ENCODE data around the gene TFF3.

Gene TFF3, protein sequence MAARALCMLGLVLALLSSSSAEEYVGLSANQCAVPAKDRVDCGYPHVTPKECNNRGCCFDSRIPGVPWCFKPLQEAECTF

DNA sequence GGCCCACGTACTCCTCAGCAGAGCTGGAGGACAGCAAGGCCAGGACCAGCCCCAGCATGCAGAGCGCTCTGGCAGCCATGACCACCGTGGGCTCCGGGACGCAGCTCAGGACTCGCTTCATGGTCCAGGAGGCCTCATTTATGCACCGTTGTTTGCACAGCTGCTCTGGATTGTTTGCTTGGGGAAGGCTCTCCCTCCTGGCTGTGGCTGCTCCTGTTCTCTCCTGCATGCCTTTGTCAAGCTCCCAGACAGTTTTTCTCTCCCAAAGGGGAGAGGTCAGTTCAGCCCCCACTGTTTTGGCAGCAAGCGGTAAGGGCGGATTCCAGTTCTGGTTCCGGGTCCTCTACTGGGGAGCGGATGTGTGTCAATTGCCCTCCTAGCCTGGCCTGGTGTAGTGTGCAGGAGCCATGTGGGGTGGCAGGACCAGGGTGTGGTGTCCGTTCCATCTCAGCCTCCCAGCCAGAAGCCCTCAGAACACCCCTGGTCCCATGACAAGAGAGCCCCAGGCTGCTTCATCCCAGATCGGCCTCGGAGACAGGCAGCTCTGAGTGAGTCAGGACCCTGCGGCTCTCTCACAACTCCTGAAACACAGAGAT is at the start of gene TFF3:
TSS of gene TFF3 (minus strand) at position 114 of the 596 bp plus-strand sequence. CDS start at position 79, 35 bp downstream.
- H3K27ac ChIP-seq (ENCODE audit: low read depth, low read length): no peak within 1 kb of the TSS
- peaks cover 0 to 20% (median 0%) of the 10 kb centered on the region in 5 donors for H3K4me1 ChIP-seq (ENCODE audit: control insufficient read depth in 5 of 5, insufficient read depth in 5 of 5, low read length in 5 of 5)
- H3K36me3 ChIP-seq (ENCODE audit: control insufficient read depth in 5 of 5, insufficient read depth in 5 of 5, low read length in 5 of 5): no peaks in the 10 kb centered on the region
- H3K4me3 ChIP-seq (ENCODE audit: low read depth in 1 of 5, low read length in 5 of 5): no peak within 1 kb of the TSS
- H3K27me3 ChIP-seq (ENCODE audit: control insufficient read depth in 5 of 5, insufficient read depth in 4 of 5, low read length in 5 of 5): peaks cover 5 to 16% (median 14%) of the 10 kb centered on the region in 5 donors
- no peaks in the 10 kb centered on the region for H3K9me3 ChIP-seq (ENCODE audit: control insufficient read depth in 5 of 5, low read length in 5 of 5)
- no peak within 1 kb of the TSS for H3K9ac ChIP-seq (ENCODE audit: low read length in 5 of 5)

GRCh38 chr21:42364304-42364865 is 49.2 kb upstream of the TFF3 start:
- H3K9ac ChIP-seq (ENCODE audit: low read length in 5 of 5): no peak overlapping the region
- peaks cover 0 to 8% (median 6%) of the 10 kb centered on the region in 5 donors for H3K9me3 ChIP-seq (ENCODE audit: control insufficient read depth in 5 of 5, low read length in 5 of 5)
- no peaks in the 10 kb centered on the region for H3K36me3 ChIP-seq (ENCODE audit: control insufficient read depth in 5 of 5, insufficient read depth in 5 of 5, low read length in 5 of 5)
- peaks cover 5 to 32% (median 27%) of the 10 kb centered on the region in 5 donors for H3K27me3 ChIP-seq (ENCODE audit: control insufficient read depth in 5 of 5, insufficient read depth in 4 of 5, low read length in 5 of 5)
- H3K27ac ChIP-seq (ENCODE audit: low read depth, low read length): no peak overlapping the region
- H3K4me3 ChIP-seq (ENCODE audit: low read depth in 1 of 5, low read length in 5 of 5): no peak overlapping the region
- H3K4me1 ChIP-seq (ENCODE audit: control insufficient read depth in 5 of 5, insufficient read depth in 5 of 5, low read length in 5 of 5): no peaks in the 10 kb centered on the region

- no peaks in the 10 kb centered on the region for H3K4me1 ChIP-seq (ENCODE audit: control insufficient read depth in 5 of 5, insufficient read depth in 5 of 5, low read length in 5 of 5)
- H3K36me3 ChIP-seq (ENCODE audit: control insufficient read depth in 5 of 5, insufficient read depth in 5 of 5, low read length in 5 of 5): no peaks in the 10 kb centered on the region
- H3K9me3 ChIP-seq (ENCODE audit: control insufficient read depth in 5 of 5, low read length in 5 of 5): peaks cover 0 to 8% (median 6%) of the 10 kb centered on the region in 5 donors
- no peak overlapping the region for H3K4me3 ChIP-seq (ENCODE audit: low read depth in 1 of 5, low read length in 5 of 5)
- peaks cover 5 to 32% (median 26%) of the 10 kb centered on the region in 5 donors for H3K27me3 ChIP-seq (ENCODE audit: control insufficient read depth in 5 of 5, insufficient read depth in 4 of 5, low read length in 5 of 5)
- H3K27ac ChIP-seq (ENCODE audit: low read depth, low read length): no peak overlapping the region
- no peak overlapping the region for H3K9ac ChIP-seq (ENCODE audit: low read length in 5 of 5)
These were observed 48.1 kb upstream of the TFF3 start for GRCh38 chr21:42363312-42363711.

GRCh38 chr21:42362700-42363099 is 47.5 kb upstream of the TFF3 start:
- Histone ChIP-seq H3K4me1 (ENCODE audit: control insufficient read depth in 5 of 5, insufficient read depth in 5 of 5, low read length in 5 of 5) (no peaks in the 10 kb centered on the region), H3K36me3 (ENCODE audit: control insufficient read depth in 5 of 5, insufficient read depth in 5 of 5, low read length in 5 of 5) (no peaks in the 10 kb centered on the region), H3K9ac (ENCODE audit: low read length in 5 of 5) (no peak overlapping the region), H3K27ac (ENCODE audit: low read depth, low read length) (no peak overlapping the region), H3K9me3 (ENCODE audit: control insufficient read depth in 5 of 5, low read length in 5 of 5) (peaks cover 0 to 8% (median 6%) of the 10 kb centered on the region in 5 donors), H3K4me3 (ENCODE audit: low read depth in 1 of 5, low read length in 5 of 5) (no peak overlapping the region), H3K27me3 (ENCODE audit: control insufficient read depth in 5 of 5, insufficient read depth in 4 of 5, low read length in 5 of 5) (peaks cover 5 to 32% (median 26%) of the 10 kb centered on the region in 5 donors)

- Histone ChIP-seq H3K9me3 (ENCODE audit: control insufficient read depth in 5 of 5, low read length in 5 of 5) (peaks cover 0 to 9% (median 8%) of the 10 kb centered on the region in 5 donors), H3K36me3 (ENCODE audit: control insufficient read depth in 5 of 5, insufficient read depth in 5 of 5, low read length in 5 of 5) (no peaks in the 10 kb centered on the region), H3K27ac (ENCODE audit: low read depth, low read length) (no peak overlapping the region), H3K4me1 (ENCODE audit: control insufficient read depth in 5 of 5, insufficient read depth in 5 of 5, low read length in 5 of 5) (no peaks in the 10 kb centered on the region), H3K9ac (ENCODE audit: low read length in 5 of 5) (no peak overlapping the region), H3K4me3 (ENCODE audit: low read depth in 1 of 5, low read length in 5 of 5) (no peak overlapping the region), H3K27me3 (ENCODE audit: control insufficient read depth in 5 of 5, insufficient read depth in 4 of 5, low read length in 5 of 5) (peaks cover 5 to 32% (median 26%) of the 10 kb centered on the region in 5 donors)
These were observed 47.0 kb upstream of the TFF3 start for GRCh38 chr21:42362198-42362597.

DNA sequence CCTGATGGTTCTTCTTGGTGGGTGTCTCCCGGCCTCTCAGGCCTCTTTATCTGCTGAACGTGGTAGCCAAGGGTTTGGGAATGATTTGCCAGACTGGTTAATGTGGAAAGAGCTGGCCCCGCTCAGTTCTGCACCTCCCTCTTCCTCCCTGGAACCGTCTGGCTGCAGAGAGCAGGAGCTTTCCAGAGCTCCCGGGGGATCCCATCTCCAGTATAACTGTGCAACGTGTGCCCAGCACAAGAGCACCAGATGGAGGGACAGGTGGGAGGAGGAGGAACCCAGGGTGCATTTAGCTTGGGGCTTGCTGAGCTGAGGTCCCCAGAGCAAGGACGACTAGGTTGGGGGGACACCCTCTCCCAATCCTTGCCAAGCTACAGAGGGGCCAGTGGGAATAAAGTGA is 46.1 kb upstream of the TFF3 start:
- Histone ChIP-seq H3K27me3 (ENCODE audit: control insufficient read depth in 5 of 5, insufficient read depth in 4 of 5, low read length in 5 of 5) (peaks cover 5 to 32% (median 26%) of the 10 kb centered on the region in 5 donors), H3K4me3 (ENCODE audit: low read depth in 1 of 5, low read length in 5 of 5) (no peak overlapping the region), H3K9ac (ENCODE audit: low read length in 5 of 5) (no peak overlapping the region), H3K4me1 (ENCODE audit: control insufficient read depth in 5 of 5, insufficient read depth in 5 of 5, low read length in 5 of 5) (no peaks in the 10 kb centered on the region), H3K36me3 (ENCODE audit: control insufficient read depth in 5 of 5, insufficient read depth in 5 of 5, low read length in 5 of 5) (no peaks in the 10 kb centered on the region), H3K27ac (ENCODE audit: low read depth, low read length) (no peak overlapping the region), H3K9me3 (ENCODE audit: control insufficient read depth in 5 of 5, low read length in 5 of 5) (peaks cover 0 to 13% (median 11%) of the 10 kb centered on the region in 5 donors)

DNA sequence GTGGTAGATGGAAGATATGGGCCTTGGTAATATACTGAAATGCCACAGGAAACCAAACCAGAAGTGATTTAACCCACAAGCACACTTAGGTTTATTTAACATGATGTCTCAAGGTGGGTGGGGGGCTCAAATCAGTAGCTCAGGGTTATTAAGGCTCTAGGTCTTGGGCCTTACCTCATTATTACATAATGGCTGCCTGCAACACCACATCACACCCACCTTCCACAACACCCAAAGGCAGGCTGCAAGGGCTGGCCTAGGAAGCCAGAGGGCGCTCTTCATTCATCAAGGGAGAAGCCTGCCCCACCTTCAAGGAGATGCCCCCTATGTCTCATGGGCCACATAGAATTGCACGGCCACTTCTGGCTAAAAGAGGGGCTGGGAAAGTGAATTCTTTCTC is 45.1 kb upstream of the TFF3 start:
- H3K4me3 ChIP-seq (ENCODE audit: low read depth in 1 of 5, low read length in 5 of 5): no peak overlapping the region
- no peak overlapping the region for H3K9ac ChIP-seq (ENCODE audit: low read length in 5 of 5)
- no peaks in the 10 kb centered on the region for H3K4me1 ChIP-seq (ENCODE audit: control insufficient read depth in 5 of 5, insufficient read depth in 5 of 5, low read length in 5 of 5)
- no peaks in the 10 kb centered on the region for H3K36me3 ChIP-seq (ENCODE audit: control insufficient read depth in 5 of 5, insufficient read depth in 5 of 5, low read length in 5 of 5)
- H3K27me3 ChIP-seq (ENCODE audit: control insufficient read depth in 5 of 5, insufficient read depth in 4 of 5, low read length in 5 of 5): peaks cover 5 to 30% (median 20%) of the 10 kb centered on the region in 5 donors
- no peak overlapping the region for H3K27ac ChIP-seq (ENCODE audit: low read depth, low read length)
- H3K9me3 ChIP-seq (ENCODE audit: control insufficient read depth in 5 of 5, low read length in 5 of 5): peaks cover 0 to 19% (median 12%) of the 10 kb centered on the region in 5 donors

- Histone ChIP-seq H3K4me1 (ENCODE audit: control insufficient read depth in 5 of 5, insufficient read depth in 5 of 5, low read length in 5 of 5) (no peaks in the 10 kb centered on the region), H3K4me3 (ENCODE audit: low read depth in 1 of 5, low read length in 5 of 5) (no peak overlapping the region), H3K27ac (ENCODE audit: low read depth, low read length) (no peak overlapping the region), H3K9ac (ENCODE audit: low read length in 5 of 5) (no peak overlapping the region), H3K27me3 (ENCODE audit: control insufficient read depth in 5 of 5, insufficient read depth in 4 of 5, low read length in 5 of 5) (peaks cover 5 to 22% (median 14%) of the 10 kb centered on the region in 5 donors), H3K36me3 (ENCODE audit: control insufficient read depth in 5 of 5, insufficient read depth in 5 of 5, low read length in 5 of 5) (no peaks in the 10 kb centered on the region), H3K9me3 (ENCODE audit: control insufficient read depth in 5 of 5, low read length in 5 of 5) (peaks cover 0 to 25% (median 16%) of the 10 kb centered on the region in 5 donors)
These were observed 43.7 kb upstream of the TFF3 start for GRCh38 chr21:42358937-42359336.

DNA sequence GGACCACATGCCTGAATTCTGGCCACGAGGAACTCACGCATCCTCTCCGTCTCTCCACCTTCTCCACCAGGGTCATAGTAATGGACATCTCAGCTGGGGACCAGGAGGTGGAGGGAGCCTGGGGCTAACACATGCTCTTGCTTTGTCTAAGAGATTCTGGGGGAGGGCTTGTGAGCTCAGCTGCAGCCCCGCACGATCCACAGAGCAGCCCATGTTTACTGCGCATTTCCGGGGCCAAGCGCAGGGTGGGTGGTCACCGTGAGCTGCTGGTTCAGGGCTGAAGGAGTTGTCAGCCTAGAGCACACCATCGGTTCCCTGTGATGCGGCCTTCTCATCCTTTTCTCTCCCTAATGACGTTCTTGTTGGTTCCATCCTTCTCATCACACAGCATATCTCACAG is 43.1 kb upstream of the TFF3 start:
- Histone ChIP-seq H3K9me3 (ENCODE audit: control insufficient read depth in 5 of 5, low read length in 5 of 5) (peaks cover 0 to 26% (median 16%) of the 10 kb centered on the region in 5 donors), H3K4me1 (ENCODE audit: control insufficient read depth in 5 of 5, insufficient read depth in 5 of 5, low read length in 5 of 5) (no peaks in the 10 kb centered on the region), H3K36me3 (ENCODE audit: control insufficient read depth in 5 of 5, insufficient read depth in 5 of 5, low read length in 5 of 5) (no peaks in the 10 kb centered on the region), H3K9ac (ENCODE audit: low read length in 5 of 5) (no peak overlapping the region), H3K27me3 (ENCODE audit: control insufficient read depth in 5 of 5, insufficient read depth in 4 of 5, low read length in 5 of 5) (peaks cover 5 to 18% (median 10%) of the 10 kb centered on the region in 5 donors), H3K4me3 (ENCODE audit: low read depth in 1 of 5, low read length in 5 of 5) (no peak overlapping the region), H3K27ac (ENCODE audit: low read depth, low read length) (no peak overlapping the region)

- H3K4me3 ChIP-seq (ENCODE audit: low read depth in 1 of 5, low read length in 5 of 5): no peak overlapping the region
- peaks cover 0 to 26% (median 16%) of the 10 kb centered on the region in 5 donors for H3K9me3 ChIP-seq (ENCODE audit: control insufficient read depth in 5 of 5, low read length in 5 of 5)
- no peaks in the 10 kb centered on the region for H3K4me1 ChIP-seq (ENCODE audit: control insufficient read depth in 5 of 5, insufficient read depth in 5 of 5, low read length in 5 of 5)
- H3K36me3 ChIP-seq (ENCODE audit: control insufficient read depth in 5 of 5, insufficient read depth in 5 of 5, low read length in 5 of 5): no peaks in the 10 kb centered on the region
- H3K9ac ChIP-seq (ENCODE audit: low read length in 5 of 5): no peak overlapping the region
- no peak overlapping the region for H3K27ac ChIP-seq (ENCODE audit: low read depth, low read length)
- H3K27me3 ChIP-seq (ENCODE audit: control insufficient read depth in 5 of 5, insufficient read depth in 4 of 5, low read length in 5 of 5): peaks cover 5 to 16% (median 7%) of the 10 kb centered on the region in 5 donors
These were observed 42.1 kb upstream of the TFF3 start for GRCh38 chr21:42357307-42357706.

All from subcutaneous abdominal adipose tissue (tissue), 5 donors.